ENCODE measurements around the gene FBXO30. TPM values are rescaled to one million over a fixed set of nuclear protein-coding genes. Genes with fewer than 3 reads are reported as not detected.

The FBXO30 gene
- total and polyA plus RNA-seq, 9 of the 15 experiments (the other 6 are each of a cell fraction or from before 2014, with no cell fraction given) = 3.6 to 12.8 (median 7.1) TPM

- 0 out of 2 replicates have a peak, but pooled peaks have one; percentile 55 for TF ChIP-seq NBN (IDR thresholded peaks at IDR 0.05; ENCODE audit: low read depth)
- peak; percentile 63 for TF ChIP-seq CREB1 (IDR thresholded peaks at IDR 0.05)
- TF ChIP-seq CREB1 (CRISPR knock-in tag; IDR thresholded peaks at IDR 0.05) = peak; percentile 55; the same call in 1 of the 2 replicates
- TF ChIP-seq MLLT1 (IDR thresholded peaks at IDR 0.05) = no peak; a peak in 1 of 4 replicates
- no peak for TF ChIP-seq ZBTB34 (CRISPR knock-in tag; IDR thresholded peaks at IDR 0.05)
- TF ChIP-seq GABPA (tag; conservative IDR thresholded peaks at IDR 0.05; ENCODE audit: low read depth) = 0 out of 2 replicates have a peak, but pooled peaks have one; percentile 32
- TF ChIP-seq ZNF740 (CRISPR knock-in tag; IDR thresholded peaks at IDR 0.05) = no peak
- TF ChIP-seq ZNF740 (tag; IDR thresholded peaks at IDR 0.05) = no peak
- no peak for TF ChIP-seq DLX4 (CRISPR knock-in tag; IDR thresholded peaks at IDR 0.05)
- TF ChIP-seq GABPB1 (CRISPR knock-in tag; IDR thresholded peaks at IDR 0.05) = no peak
- no peak for TF ChIP-seq HLTF (IDR thresholded peaks at IDR 0.05)
- TF ChIP-seq THAP7 (CRISPR knock-in tag; IDR thresholded peaks at IDR 0.05) = 0 out of 2 replicates have a peak, but pooled peaks have one; percentile 28
- TF ChIP-seq ZNF277 (CRISPR knock-in tag; IDR thresholded peaks at IDR 0.05; ENCODE audit: borderline replicate concordance) = no peak
- TF ChIP-seq TCF7 (IDR thresholded peaks at IDR 0.05; ENCODE audit: borderline replicate concordance) = no peak; the same call in 1 of the 2 replicates
- peak; percentile 34; the same call in 1 of the 2 replicates for TF ChIP-seq CREB3L1 (IDR thresholded peaks at IDR 0.05; ENCODE audit: borderline replicate concordance, low read depth)
- TF ChIP-seq POU5F1 (IDR thresholded peaks at IDR 0.05; ENCODE audit: borderline replicate concordance, low read depth, low read length, partially characterized antibody) = no peak
- peak; percentile 85; the same call in 1 of the 2 replicates for TF ChIP-seq KLF13 (tag; IDR thresholded peaks at IDR 0.05; ENCODE audit: borderline replicate concordance, low read depth)
Measured at GRCh38 chr6:145814501-145815308, at the start of gene FBXO30 (continued).

Data from K562 (cell line).